HFFc6 (cell line): ENCODE results near the gene GPR152. TPM values are rescaled to one million over a fixed set of nuclear protein-coding genes. Genes with fewer than 3 reads are reported as not detected.

ENCODE experiments used
- DNase-seq: peaks from one replicate; pipeline ENCODE4 v3.0.0-alpha.2; 2018
- H3K27ac Mint-ChIP-seq: 2 replicates; pipeline ENCODE4 v1.8.0; 2020; ENCODE audit warnings: mild to moderate bottlenecking, mixed read lengths
- H3K27me3 Mint-ChIP-seq: 2 replicates; pipeline ENCODE4 v1.8.0; 2021; ENCODE audit warnings: mild to moderate bottlenecking, moderate library complexity, mixed read lengths; ENCODE audit not compliant: insufficient read depth
- H3K36me3 Mint-ChIP-seq: 2 replicates; pipeline ENCODE4 v1.8.0; 2021; ENCODE audit warnings: low read depth, mixed read lengths
- H3K4me1 Mint-ChIP-seq: 2 replicates; pipeline ENCODE4 v1.8.0; 2020; ENCODE audit warnings: low read depth, mixed read lengths
- H3K4me3 Mint-ChIP-seq: 2 replicates; pipeline ENCODE4 v1.8.0; 2020; ENCODE audit warnings: mild to moderate bottlenecking, moderate library complexity, mixed read lengths
- H3K9me3 Mint-ChIP-seq: 2 replicates; pipeline ENCODE4 v1.8.0; 2020; ENCODE audit warnings: mild to moderate bottlenecking, mixed read lengths
- total RNA-seq, 6 experiments: library from RNA; stranded (reverse); fragmentation: NEBNext Ultra II Directional; extraction: Animal tissue kit (Norgen Biotek cat#: 25700); gene quantifications; 2 replicates in 1 of 6; 3 replicates in 5 of 6; pipeline ENCODE4 v1.2.3, GENCODE V29; 2021
- TF ChIP-seq, protein P1 (sequence below): fragments of 200-600 bp; sonication (generic); IDR thresholded peaks from 2 replicates; pipeline ENCODE4 v1.5.0; 2021; ENCODE audit warnings: antibody characterized with exemption, mild to moderate bottlenecking

The GPR152 gene
- total RNA-seq, 6 experiments from 2014 or later = not detected

- TF ChIP-seq, protein P1, sequence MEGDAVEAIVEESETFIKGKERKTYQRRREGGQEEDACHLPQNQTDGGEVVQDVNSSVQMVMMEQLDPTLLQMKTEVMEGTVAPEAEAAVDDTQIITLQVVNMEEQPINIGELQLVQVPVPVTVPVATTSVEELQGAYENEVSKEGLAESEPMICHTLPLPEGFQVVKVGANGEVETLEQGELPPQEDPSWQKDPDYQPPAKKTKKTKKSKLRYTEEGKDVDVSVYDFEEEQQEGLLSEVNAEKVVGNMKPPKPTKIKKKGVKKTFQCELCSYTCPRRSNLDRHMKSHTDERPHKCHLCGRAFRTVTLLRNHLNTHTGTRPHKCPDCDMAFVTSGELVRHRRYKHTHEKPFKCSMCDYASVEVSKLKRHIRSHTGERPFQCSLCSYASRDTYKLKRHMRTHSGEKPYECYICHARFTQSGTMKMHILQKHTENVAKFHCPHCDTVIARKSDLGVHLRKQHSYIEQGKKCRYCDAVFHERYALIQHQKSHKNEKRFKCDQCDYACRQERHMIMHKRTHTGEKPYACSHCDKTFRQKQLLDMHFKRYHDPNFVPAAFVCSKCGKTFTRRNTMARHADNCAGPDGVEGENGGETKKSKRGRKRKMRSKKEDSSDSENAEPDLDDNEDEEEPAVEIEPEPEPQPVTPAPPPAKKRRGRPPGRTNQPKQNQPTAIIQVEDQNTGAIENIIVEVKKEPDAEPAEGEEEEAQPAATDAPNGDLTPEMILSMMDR = no peak
- Mint-ChIP-seq H3K4me1 (no peaks in the 10 kb centered on the region), H3K9me3 (no peaks in the 10 kb centered on the region), H3K27ac (no peak overlapping the region), H3K36me3 (no peaks in the 10 kb centered on the region), H3K27me3 (peaks cover 26% of the 10 kb centered on the region), H3K4me3 (no peak overlapping the region)
- no peak for DNase-seq
Observed at GRCh38 chr11:67412495-67413179, 39.9 kb downstream of the GPR152 start.

DNA sequence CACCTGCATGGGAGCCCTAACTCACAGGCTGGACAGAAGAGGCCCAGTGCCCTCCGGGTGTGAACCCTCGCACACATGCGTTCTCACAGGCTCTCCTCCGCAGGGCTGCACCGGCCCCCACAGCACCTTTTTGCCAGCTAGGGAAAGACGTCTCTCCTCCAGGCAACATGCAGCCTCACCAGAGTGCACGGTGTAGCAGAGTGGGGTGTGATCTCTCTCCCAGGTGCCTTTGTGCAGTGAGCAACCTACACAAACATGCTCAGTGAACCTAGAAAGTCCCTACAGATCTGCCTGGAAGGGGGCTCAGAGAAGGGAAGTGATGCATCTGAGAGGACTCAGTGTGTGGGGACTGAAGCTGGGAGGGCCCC lies 40.8 kb downstream of the GPR152 start:
- TF ChIP-seq, protein P1 = no peak
- H3K9me3 Mint-ChIP-seq = no peaks in the 10 kb centered on the region
- no peak overlapping the region for H3K4me3 Mint-ChIP-seq
- DNase-seq = no peak
- H3K36me3 Mint-ChIP-seq = no peaks in the 10 kb centered on the region
- H3K27ac Mint-ChIP-seq = no peak overlapping the region
- H3K4me1 Mint-ChIP-seq = no peaks in the 10 kb centered on the region
- H3K27me3 Mint-ChIP-seq = peaks cover 32% of the 10 kb centered on the region

DNA sequence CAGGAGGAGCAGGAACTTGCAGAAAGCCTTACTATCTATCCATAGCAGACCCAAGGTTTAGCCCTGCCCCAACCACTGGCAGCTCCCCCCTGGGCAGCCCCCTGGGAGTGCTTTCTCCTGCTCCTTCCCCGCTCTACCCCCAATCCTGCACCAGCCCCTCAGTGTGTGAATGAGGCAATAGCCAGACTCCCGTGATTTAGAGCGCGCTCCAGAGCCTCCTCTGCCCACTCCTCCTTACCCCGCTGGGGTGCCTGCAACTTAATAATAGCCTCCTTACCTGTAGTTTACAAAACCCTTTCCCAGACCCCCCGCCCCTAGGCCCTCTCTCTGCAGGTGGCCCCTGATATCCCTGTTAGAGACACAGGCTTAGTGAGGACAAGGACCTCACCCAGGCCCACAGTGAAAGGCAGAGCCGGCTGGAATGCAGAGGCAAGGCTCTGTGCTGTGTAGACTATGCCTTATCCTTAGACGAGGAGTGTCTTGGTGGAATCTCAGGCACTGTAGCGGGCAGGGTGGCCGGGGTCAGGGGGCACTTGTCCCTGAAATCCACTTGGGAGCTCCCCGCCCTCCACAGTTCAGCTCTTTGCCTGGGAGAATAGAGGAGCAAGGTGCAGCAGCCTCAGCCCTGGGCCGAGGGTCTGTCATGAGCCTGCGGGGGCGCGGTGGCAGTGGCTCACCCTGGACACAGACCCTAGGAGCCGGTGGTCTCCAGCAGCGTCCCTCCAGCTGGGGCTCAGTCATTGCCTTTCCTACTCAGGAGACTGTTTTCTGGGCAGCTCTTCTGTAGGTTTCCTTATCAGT lies 41.3 kb downstream of the GPR152 start:
- Mint-ChIP-seq H3K27me3 (peaks cover 32% of the 10 kb centered on the region), H3K4me3 (no peak overlapping the region), H3K9me3 (no peaks in the 10 kb centered on the region), H3K27ac (no peak overlapping the region), H3K36me3 (no peaks in the 10 kb centered on the region), H3K4me1 (no peaks in the 10 kb centered on the region)
- TF ChIP-seq, protein P1 = no peak
- DNase-seq = no peak

DNA sequence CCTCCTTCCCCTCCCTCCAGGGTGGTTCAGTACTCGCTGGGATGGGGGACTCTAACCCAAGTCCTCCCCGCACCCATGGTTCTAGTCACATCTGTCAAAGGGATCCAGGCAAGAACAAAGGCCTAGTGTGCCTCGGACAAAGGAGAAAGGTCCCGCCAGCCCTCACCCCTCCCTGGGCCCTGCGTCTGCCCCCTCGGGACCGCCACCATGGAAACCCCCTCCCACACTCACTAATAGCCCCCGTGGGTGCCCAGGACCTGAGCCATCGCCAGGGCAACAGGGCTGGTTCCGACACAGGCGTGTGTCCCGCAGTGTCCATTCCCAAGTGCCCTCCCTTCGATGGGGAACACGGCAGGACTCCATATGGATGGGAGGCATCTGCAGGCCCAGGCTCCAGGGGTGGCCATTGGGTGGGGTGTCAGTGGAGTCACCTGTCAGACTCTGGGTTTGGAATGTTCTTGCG lies 42.1 kb downstream of the GPR152 start:
- DNase-seq = no peak
- Mint-ChIP-seq H3K9me3 (no peaks in the 10 kb centered on the region), H3K36me3 (no peaks in the 10 kb centered on the region), H3K4me1 (no peaks in the 10 kb centered on the region), H3K27me3 (peaks cover 32% of the 10 kb centered on the region), H3K27ac (no peak overlapping the region), H3K4me3 (no peak overlapping the region)
- TF ChIP-seq, protein P1 = no peak

DNA sequence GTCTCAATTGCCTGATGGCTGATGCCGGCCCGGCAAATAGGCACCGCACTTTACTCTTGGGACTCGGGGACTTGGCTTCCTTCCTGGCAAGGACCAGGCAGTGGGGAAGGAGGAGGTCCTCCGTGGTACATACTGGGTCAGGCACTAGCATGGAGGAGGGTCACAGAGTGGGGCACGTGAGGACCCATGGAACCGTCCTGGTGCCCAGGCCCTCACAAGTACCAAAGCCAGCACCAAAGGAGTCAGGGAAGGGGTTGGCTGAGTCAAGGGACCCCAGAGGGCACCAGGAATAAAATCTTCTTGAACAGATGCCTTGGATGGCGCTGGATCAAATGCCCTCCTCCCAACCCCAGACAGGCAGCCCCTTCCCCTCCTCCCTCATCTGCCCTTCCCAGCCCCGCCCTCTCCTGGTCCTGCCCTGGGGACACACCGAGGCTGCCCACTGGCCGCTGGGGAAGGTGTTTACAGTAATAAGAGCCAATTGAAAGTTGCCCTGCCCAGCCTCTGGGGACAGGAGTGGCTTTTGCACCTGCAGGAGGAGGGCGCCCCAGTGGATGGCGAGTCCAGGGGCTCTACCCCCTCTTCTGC lies 42.7 kb downstream of the GPR152 start:
- no peak overlapping the region for H3K27ac Mint-ChIP-seq

More for the DNA sequence above, 42.7 kb downstream of the GPR152 start:
- Mint-ChIP-seq H3K27me3 (peaks cover 30% of the 10 kb centered on the region), H3K4me1 (no peaks in the 10 kb centered on the region), H3K36me3 (no peaks in the 10 kb centered on the region), H3K9me3 (no peaks in the 10 kb centered on the region), H3K4me3 (no peak overlapping the region)
- DNase-seq = no peak
- TF ChIP-seq, protein P1 = no peak
